KMS-11 (cell line): ENCODE results near the gene SIK2.

Source experiments
- H2AFZ ChIP-seq: fragments of 200-600 bp; sonication (generic); 2 replicates; pipeline ENCODE4 v1.6.1; 2016; ENCODE audit warnings: antibody characterized with exemption, mixed run types, low read depth
- H3K27ac ChIP-seq: fragments of 200-600 bp; sonication (generic); 2 replicates; pipeline ENCODE4 v1.6.1; 2016; ENCODE audit warnings: mild to moderate bottlenecking, mixed run types
- H3K27me3 ChIP-seq: fragments of 200-600 bp; sonication (generic); 2 replicates; pipeline ENCODE4 v1.6.1; 2017; ENCODE audit warnings: mild to moderate bottlenecking, low read depth, mixed run types, moderate library complexity; ENCODE audit not compliant: insufficient read depth
- H3K36me3 ChIP-seq: fragments of 200-600 bp; sonication (generic); 2 replicates; pipeline ENCODE4 v1.6.1; 2017; ENCODE audit warnings: mild to moderate bottlenecking, mixed run types; ENCODE audit not compliant: insufficient read depth
- H3K4me1 ChIP-seq: fragments of 200-600 bp; sonication (generic); 2 replicates; pipeline ENCODE4 v1.6.1; 2016; ENCODE audit warnings: mild to moderate bottlenecking, low read depth, mixed run types; ENCODE audit not compliant: poor library complexity, severe bottlenecking
- H3K4me2 ChIP-seq: fragments of 200-600 bp; sonication (generic); 2 replicates; pipeline ENCODE4 v1.7.0; 2016; ENCODE audit warnings: mild to moderate bottlenecking, mixed run types
- H3K4me3 ChIP-seq: fragments of 200-600 bp; sonication (generic); IDR thresholded peaks from 2 replicates; pipeline ENCODE4 v1.6.1; 2017; ENCODE audit warnings: low read depth, low read length, mixed read lengths; ENCODE audit not compliant: insufficient read depth
- H3K79me2 ChIP-seq: fragments of 200-600 bp; sonication (generic); 2 replicates; pipeline ENCODE4 v1.6.1; 2016; ENCODE audit warnings: low read depth, mixed run types; ENCODE audit not compliant: insufficient read depth
- H3K9ac ChIP-seq: fragments of 200-600 bp; sonication (generic); 2 replicates; pipeline ENCODE4 v1.6.1; 2016; ENCODE audit warnings: mild to moderate bottlenecking, mixed run types
- H4K20me1 ChIP-seq: fragments of 200-600 bp; sonication (generic); 2 replicates; pipeline ENCODE4 v1.6.1; 2016; ENCODE audit warnings: mild to moderate bottlenecking, mixed run types; ENCODE audit not compliant: insufficient read depth
- TF ChIP-seq, protein P1 (sequence below): fragments of 200-600 bp; sonication (generic); conservative IDR thresholded peaks from 2 replicates; pipeline ENCODE4 v1.6.1; 2017; ENCODE audit warnings: low read depth, mild to moderate bottlenecking, antibody characterized with exemption, low read length, moderate library complexity, mixed read lengths

SIK2 gene

DNA sequence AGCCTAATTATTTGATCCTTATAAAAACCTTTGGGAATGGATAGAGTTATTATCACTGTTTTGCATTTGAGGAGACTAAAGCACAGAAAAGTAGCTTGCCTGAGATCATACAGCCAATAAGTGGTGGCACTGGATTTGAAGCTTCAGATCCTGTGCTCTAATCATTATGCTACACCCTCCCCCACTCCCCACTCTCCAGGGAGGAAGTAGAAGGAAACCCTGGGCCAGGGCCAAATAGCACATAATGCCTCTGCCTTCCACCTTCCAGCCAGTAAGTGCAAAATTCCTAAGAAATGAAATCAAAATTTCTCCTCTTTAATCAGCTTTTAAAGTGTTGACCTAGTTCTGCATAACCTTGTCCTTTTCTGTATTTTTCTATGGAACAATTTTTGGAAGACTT is 61.6 kb downstream of the SIK2 start:
- Histone ChIP-seq H3K4me3 (no peak overlapping the region), H3K79me2 (no peaks in the 10 kb centered on the region)

DNA sequence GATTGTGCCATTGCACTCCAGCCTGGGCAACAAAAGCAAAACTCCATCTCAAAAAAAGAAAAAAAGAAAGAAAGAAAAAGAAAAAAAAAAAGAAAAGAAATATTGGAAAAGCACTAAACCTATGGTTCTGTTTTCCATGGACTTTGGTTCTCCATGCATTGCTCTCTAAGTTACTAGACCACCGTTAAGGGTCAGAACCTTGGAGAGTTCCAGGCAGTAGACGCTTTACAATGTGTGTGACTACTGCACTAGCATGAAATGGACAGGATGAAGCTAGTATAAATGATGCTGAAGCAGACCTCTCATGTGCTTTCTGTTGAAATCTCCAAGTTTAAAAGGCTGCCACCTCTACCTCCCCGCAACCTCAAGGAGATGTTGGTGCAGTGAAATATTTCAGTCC is 63.5 kb downstream of the SIK2 start:
- TF ChIP-seq, protein P1, sequence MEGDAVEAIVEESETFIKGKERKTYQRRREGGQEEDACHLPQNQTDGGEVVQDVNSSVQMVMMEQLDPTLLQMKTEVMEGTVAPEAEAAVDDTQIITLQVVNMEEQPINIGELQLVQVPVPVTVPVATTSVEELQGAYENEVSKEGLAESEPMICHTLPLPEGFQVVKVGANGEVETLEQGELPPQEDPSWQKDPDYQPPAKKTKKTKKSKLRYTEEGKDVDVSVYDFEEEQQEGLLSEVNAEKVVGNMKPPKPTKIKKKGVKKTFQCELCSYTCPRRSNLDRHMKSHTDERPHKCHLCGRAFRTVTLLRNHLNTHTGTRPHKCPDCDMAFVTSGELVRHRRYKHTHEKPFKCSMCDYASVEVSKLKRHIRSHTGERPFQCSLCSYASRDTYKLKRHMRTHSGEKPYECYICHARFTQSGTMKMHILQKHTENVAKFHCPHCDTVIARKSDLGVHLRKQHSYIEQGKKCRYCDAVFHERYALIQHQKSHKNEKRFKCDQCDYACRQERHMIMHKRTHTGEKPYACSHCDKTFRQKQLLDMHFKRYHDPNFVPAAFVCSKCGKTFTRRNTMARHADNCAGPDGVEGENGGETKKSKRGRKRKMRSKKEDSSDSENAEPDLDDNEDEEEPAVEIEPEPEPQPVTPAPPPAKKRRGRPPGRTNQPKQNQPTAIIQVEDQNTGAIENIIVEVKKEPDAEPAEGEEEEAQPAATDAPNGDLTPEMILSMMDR: no peak
- Histone ChIP-seq H3K9ac (no peak overlapping the region), H2AFZ (no peak overlapping the region), H3K27ac (no peak overlapping the region), H3K79me2 (no peaks in the 10 kb centered on the region), H3K27me3 (no peaks in the 10 kb centered on the region), H3K4me2 (no peak overlapping the region), H3K36me3 (no peaks in the 10 kb centered on the region), H3K4me3 (no peak overlapping the region), H3K4me1 (no peaks in the 10 kb centered on the region), H4K20me1 (no peaks in the 10 kb centered on the region)

More for the DNA sequence above, 61.6 kb downstream of the SIK2 start:
- H3K27me3 ChIP-seq: no peaks in the 10 kb centered on the region
- H4K20me1 ChIP-seq: no peaks in the 10 kb centered on the region
- H3K4me1 ChIP-seq: no peaks in the 10 kb centered on the region
- H3K9ac ChIP-seq: no peak overlapping the region
- TF ChIP-seq, protein P1: no peak
- H3K27ac ChIP-seq: no peak overlapping the region
- no peaks in the 10 kb centered on the region for H3K36me3 ChIP-seq
- no peak overlapping the region for H2AFZ ChIP-seq
- H3K4me2 ChIP-seq: no peak overlapping the region

DNA sequence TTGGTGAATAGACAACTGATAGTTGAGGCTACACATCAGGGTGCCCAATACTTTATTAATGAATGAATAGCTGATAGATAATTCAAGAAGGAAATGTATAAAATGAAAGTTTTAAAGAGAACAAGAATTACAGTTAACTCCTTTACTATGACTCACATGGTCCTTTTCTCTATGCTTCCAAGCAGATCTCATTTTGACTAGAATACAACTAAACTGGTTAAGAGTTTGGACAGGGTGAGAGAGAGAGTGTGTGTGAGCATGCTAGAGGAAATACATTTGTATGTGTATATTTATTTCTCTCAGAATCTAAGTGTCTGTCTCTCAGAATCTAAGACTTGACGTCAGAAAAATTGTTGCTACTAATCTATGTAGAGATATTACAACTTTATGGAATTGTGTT is 66.7 kb downstream of the SIK2 start:
- no peaks in the 10 kb centered on the region for H3K27me3 ChIP-seq
- TF ChIP-seq, protein P1: no peak
- no peaks in the 10 kb centered on the region for H4K20me1 ChIP-seq
- H3K27ac ChIP-seq: no peak overlapping the region
- no peak overlapping the region for H3K9ac ChIP-seq
- no peak overlapping the region for H3K4me2 ChIP-seq
- no peaks in the 10 kb centered on the region for H3K36me3 ChIP-seq
- no peak overlapping the region for H2AFZ ChIP-seq
- peaks cover 24% of the 10 kb centered on the region for H3K4me1 ChIP-seq
- no peaks in the 10 kb centered on the region for H3K79me2 ChIP-seq
- H3K4me3 ChIP-seq: no peak overlapping the region

DNA sequence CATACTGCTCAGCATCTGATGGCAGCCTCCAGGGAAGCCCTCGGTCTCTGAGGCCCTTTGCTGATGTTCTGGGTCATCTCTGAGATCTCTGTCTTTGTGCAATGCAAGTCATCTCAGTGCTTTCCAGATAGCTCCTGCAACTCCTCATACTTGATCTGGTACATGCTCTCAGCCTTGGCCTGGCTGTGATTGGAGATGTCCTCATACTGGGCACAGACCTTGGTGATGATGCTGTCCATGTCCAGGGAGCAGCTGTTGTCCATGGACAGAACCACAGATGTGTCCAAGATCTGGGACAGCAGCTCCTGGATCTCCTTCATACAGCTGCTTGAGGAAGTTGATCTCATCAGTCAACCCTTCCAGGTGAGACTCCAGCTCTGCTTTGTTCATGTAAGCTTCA is 69.1 kb downstream of the SIK2 start:
- Histone ChIP-seq H3K36me3 (no peaks in the 10 kb centered on the region), H3K79me2 (no peaks in the 10 kb centered on the region), H3K9ac (no peak overlapping the region), H3K27me3 (no peaks in the 10 kb centered on the region), H2AFZ (no peak overlapping the region), H3K4me2 (no peak overlapping the region), H4K20me1 (no peaks in the 10 kb centered on the region), H3K27ac (no peak overlapping the region), H3K4me1 (peaks cover 26% of the 10 kb centered on the region), H3K4me3 (no peak overlapping the region)
- TF ChIP-seq, protein P1: no peak

DNA sequence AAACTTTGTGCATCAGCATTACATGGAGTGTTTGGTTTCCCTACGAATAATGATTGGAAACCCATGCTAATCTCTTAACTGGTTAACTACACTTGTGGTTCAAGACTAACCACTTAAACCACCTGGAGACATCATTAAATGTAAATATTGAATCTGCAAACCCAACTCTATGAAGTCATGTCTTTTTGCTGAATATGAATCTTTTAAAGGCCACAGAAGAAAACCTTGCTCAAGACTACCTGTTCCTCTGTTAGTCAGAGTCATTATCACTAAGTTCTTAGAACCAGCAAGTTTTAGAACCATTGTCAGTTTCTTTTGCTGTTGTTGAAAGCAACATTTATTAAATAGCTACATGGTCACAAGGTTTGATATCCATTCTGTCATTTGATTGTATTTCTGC is 70.7 kb downstream of the SIK2 start:
- H3K27me3 ChIP-seq: no peaks in the 10 kb centered on the region
- H3K27ac ChIP-seq: peak overlapping the region; percentile 31; the same call in 1 of the 2 replicates
- H3K4me3 ChIP-seq: no peak overlapping the region
- peak overlapping the region; percentile 54 for H3K4me2 ChIP-seq
- H3K4me1 ChIP-seq: peaks cover 26% of the 10 kb centered on the region
- no peaks in the 10 kb centered on the region for H3K36me3 ChIP-seq
- H3K79me2 ChIP-seq: no peaks in the 10 kb centered on the region
- no peaks in the 10 kb centered on the region for H4K20me1 ChIP-seq
- H3K9ac ChIP-seq: no peak overlapping the region
- TF ChIP-seq, protein P1: no peak
- H2AFZ ChIP-seq: no peak overlapping the region
